Measurements from ENCODE around the gene RPH3AL.

Gene RPH3AL

GRCh38 chr17:299546-299945, 53.1 kb downstream of the RPH3AL start:
- Mint-ChIP-seq H3K27ac (no peak overlapping the region), H3K4me1 (ENCODE audit: low read depth) (no peaks in the 10 kb centered on the region), H3K36me3 (ENCODE audit: low read depth) (no peaks in the 10 kb centered on the region), H3K9me3 (no peaks in the 10 kb centered on the region), H3K27me3 (no peaks in the 10 kb centered on the region), H3K4me3 (no peak overlapping the region)

- H3K4me1 Mint-ChIP-seq (ENCODE audit: low read depth) = no peaks in the 10 kb centered on the region
- H3K9me3 Mint-ChIP-seq = no peaks in the 10 kb centered on the region
- H3K27ac Mint-ChIP-seq = no peak overlapping the region
- H3K4me3 Mint-ChIP-seq = no peak overlapping the region
- H3K36me3 Mint-ChIP-seq (ENCODE audit: low read depth) = no peaks in the 10 kb centered on the region
- peaks cover 2% of the 10 kb centered on the region for H3K27me3 Mint-ChIP-seq
These were observed 53.7 kb downstream of the RPH3AL start for GRCh38 chr17:298791-299450.

GRCh38 chr17:297758-298157, 54.8 kb downstream of the RPH3AL start:
- no peak overlapping the region for H3K4me3 Mint-ChIP-seq
- no peaks in the 10 kb centered on the region for H3K36me3 Mint-ChIP-seq (ENCODE audit: low read depth)
- H3K9me3 Mint-ChIP-seq = no peaks in the 10 kb centered on the region
- H3K4me1 Mint-ChIP-seq (ENCODE audit: low read depth) = peaks cover 3% of the 10 kb centered on the region
- H3K27me3 Mint-ChIP-seq = peaks cover 4% of the 10 kb centered on the region
- H3K27ac Mint-ChIP-seq = no peak overlapping the region

- no peak overlapping the region for H3K4me3 Mint-ChIP-seq
- H3K36me3 Mint-ChIP-seq (ENCODE audit: low read depth) = no peaks in the 10 kb centered on the region
- H3K27me3 Mint-ChIP-seq = peaks cover 4% of the 10 kb centered on the region
- no peak overlapping the region for H3K27ac Mint-ChIP-seq
- peaks cover 3% of the 10 kb centered on the region for H3K4me1 Mint-ChIP-seq (ENCODE audit: low read depth)
- no peaks in the 10 kb centered on the region for H3K9me3 Mint-ChIP-seq
These were observed 55.5 kb downstream of the RPH3AL start for GRCh38 chr17:296906-297690.

- H3K27ac Mint-ChIP-seq = no peak overlapping the region
- no peaks in the 10 kb centered on the region for H3K9me3 Mint-ChIP-seq
- no peaks in the 10 kb centered on the region for H3K36me3 Mint-ChIP-seq (ENCODE audit: low read depth)
- peaks cover 3% of the 10 kb centered on the region for H3K4me1 Mint-ChIP-seq (ENCODE audit: low read depth)
- H3K4me3 Mint-ChIP-seq = no peak overlapping the region
- peaks cover 4% of the 10 kb centered on the region for H3K27me3 Mint-ChIP-seq
These were observed 56.2 kb downstream of the RPH3AL start for GRCh38 chr17:296379-296778.

GRCh38 chr17:292531-293382, 59.9 kb downstream of the RPH3AL start:
- peaks cover 4% of the 10 kb centered on the region for H3K27me3 Mint-ChIP-seq
- no peaks in the 10 kb centered on the region for H3K36me3 Mint-ChIP-seq (ENCODE audit: low read depth)
- no peaks in the 10 kb centered on the region for H3K9me3 Mint-ChIP-seq
- H3K27ac Mint-ChIP-seq = no peak overlapping the region
- peaks cover 3% of the 10 kb centered on the region for H3K4me1 Mint-ChIP-seq (ENCODE audit: low read depth)
- H3K4me3 Mint-ChIP-seq = no peak overlapping the region

- peaks cover 4% of the 10 kb centered on the region for H3K27me3 Mint-ChIP-seq
- H3K27ac Mint-ChIP-seq = no peak overlapping the region
- peaks cover 3% of the 10 kb centered on the region for H3K4me1 Mint-ChIP-seq (ENCODE audit: low read depth)
- H3K9me3 Mint-ChIP-seq = no peaks in the 10 kb centered on the region
- no peak overlapping the region for H3K4me3 Mint-ChIP-seq
- H3K36me3 Mint-ChIP-seq (ENCODE audit: low read depth) = no peaks in the 10 kb centered on the region
These were observed 60.6 kb downstream of the RPH3AL start for GRCh38 chr17:292016-292415.

GRCh38 chr17:291587-291986, 61.0 kb downstream of the RPH3AL start:
- Mint-ChIP-seq H3K36me3 (ENCODE audit: low read depth) (no peaks in the 10 kb centered on the region), H3K4me1 (ENCODE audit: low read depth) (peaks cover 3% of the 10 kb centered on the region), H3K27ac (no peak overlapping the region), H3K4me3 (no peak overlapping the region), H3K27me3 (peaks cover 4% of the 10 kb centered on the region), H3K9me3 (no peaks in the 10 kb centered on the region)

GRCh38 chr17:290626-291025, 62.0 kb downstream of the RPH3AL start:
- Mint-ChIP-seq H3K36me3 (ENCODE audit: low read depth) (no peaks in the 10 kb centered on the region), H3K27ac (no peak overlapping the region), H3K9me3 (no peaks in the 10 kb centered on the region), H3K4me3 (no peak overlapping the region), H3K27me3 (peaks cover 4% of the 10 kb centered on the region), H3K4me1 (ENCODE audit: low read depth) (peaks cover 3% of the 10 kb centered on the region)

GRCh38 chr17:290121-290521, 62.5 kb downstream of the RPH3AL start:
- Mint-ChIP-seq H3K27me3 (peaks cover 4% of the 10 kb centered on the region), H3K4me3 (no peak overlapping the region), H3K27ac (no peak overlapping the region), H3K4me1 (ENCODE audit: low read depth) (peaks cover 3% of the 10 kb centered on the region), H3K36me3 (ENCODE audit: low read depth) (no peaks in the 10 kb centered on the region), H3K9me3 (no peaks in the 10 kb centered on the region)

- Mint-ChIP-seq H3K27ac (no peak overlapping the region), H3K27me3 (peaks cover 4% of the 10 kb centered on the region), H3K36me3 (ENCODE audit: low read depth) (no peaks in the 10 kb centered on the region), H3K9me3 (no peaks in the 10 kb centered on the region), H3K4me1 (ENCODE audit: low read depth) (peaks cover 3% of the 10 kb centered on the region), H3K4me3 (no peak overlapping the region)
These were observed 63.2 kb downstream of the RPH3AL start for GRCh38 chr17:289409-289808.

- Mint-ChIP-seq H3K27me3 (peaks cover 1% of the 10 kb centered on the region), H3K4me3 (no peak overlapping the region), H3K9me3 (no peaks in the 10 kb centered on the region), H3K27ac (no peak overlapping the region), H3K4me1 (ENCODE audit: low read depth) (peaks cover 3% of the 10 kb centered on the region), H3K36me3 (ENCODE audit: low read depth) (no peaks in the 10 kb centered on the region)
These were observed 63.7 kb downstream of the RPH3AL start for GRCh38 chr17:288802-289356.

GRCh38 chr17:286571-286970, 66.0 kb downstream of the RPH3AL start:
- no peak overlapping the region for H3K27ac Mint-ChIP-seq
- H3K27me3 Mint-ChIP-seq = no peaks in the 10 kb centered on the region
- H3K9me3 Mint-ChIP-seq = no peaks in the 10 kb centered on the region
- H3K4me3 Mint-ChIP-seq = no peak overlapping the region
- H3K4me1 Mint-ChIP-seq (ENCODE audit: low read depth) = no peaks in the 10 kb centered on the region
- H3K36me3 Mint-ChIP-seq (ENCODE audit: low read depth) = no peaks in the 10 kb centered on the region

GRCh38 chr17:285751-286422, 66.7 kb downstream of the RPH3AL start:
- Mint-ChIP-seq H3K27me3 (no peaks in the 10 kb centered on the region), H3K4me1 (ENCODE audit: low read depth) (no peaks in the 10 kb centered on the region), H3K9me3 (no peaks in the 10 kb centered on the region), H3K4me3 (no peak overlapping the region), H3K27ac (no peak overlapping the region), H3K36me3 (ENCODE audit: low read depth) (no peaks in the 10 kb centered on the region)
